Rectal smooth muscle tissue (tissue), 1 donor: Measurements from ENCODE around the gene LAMA3.
"Not testable (repeated sequence)": the region's sequence is repeated elsewhere in the genome, so short reads cannot be mapped to it uniquely, and the experiment has no call there.

Source experiments
- H3K27ac ChIP-seq: one replicate; pipeline ENCODE4 v1.7.0; 2013; ENCODE audit warnings: low read depth, low read length, inconsistent platforms
- H3K27me3 ChIP-seq: one replicate; pipeline ENCODE4 v1.7.0; 2013; ENCODE audit warnings: low read length; ENCODE audit not compliant: control insufficient read depth, insufficient read depth
- H3K36me3 ChIP-seq: one replicate; pipeline ENCODE4 v1.7.0; 2013; ENCODE audit warnings: low read length; ENCODE audit not compliant: control insufficient read depth, insufficient read depth
- H3K4me1 ChIP-seq: one replicate; pipeline ENCODE4 v1.7.0; 2013; ENCODE audit warnings: low read length; ENCODE audit not compliant: control insufficient read depth, insufficient read depth
- H3K4me3 ChIP-seq: one replicate; pipeline ENCODE4 v1.7.0; 2013; ENCODE audit warnings: low read length
- H3K9ac ChIP-seq: one replicate; pipeline ENCODE4 v1.7.0; 2013; ENCODE audit warnings: low read length

Gene LAMA3

GRCh38 chr18:23702606-23703005, 13.4 kb downstream of the LAMA3 start:
- H3K4me3 ChIP-seq: no peak overlapping the region
- H3K36me3 ChIP-seq: no peaks in the 10 kb centered on the region
- H3K27me3 ChIP-seq: no peaks in the 10 kb centered on the region
- H3K27ac ChIP-seq: no peak overlapping the region
- no peaks in the 10 kb centered on the region for H3K4me1 ChIP-seq
- H3K9ac ChIP-seq: no peak overlapping the region

- Histone ChIP-seq H3K4me3 (no peak overlapping the region), H3K9ac (no peak overlapping the region), H3K27ac (no peak overlapping the region), H3K27me3 (no peaks in the 10 kb centered on the region), H3K36me3 (no peaks in the 10 kb centered on the region), H3K4me1 (no peaks in the 10 kb centered on the region)
Observed at GRCh38 chr18:23703057-23703986, 14.1 kb downstream of the LAMA3 start.

GRCh38 chr18:23703987-23704384, 14.7 kb downstream of the LAMA3 start:
- H3K27me3 ChIP-seq: no peaks in the 10 kb centered on the region
- H3K4me1 ChIP-seq: no peaks in the 10 kb centered on the region
- H3K36me3 ChIP-seq: no peaks in the 10 kb centered on the region
- no peak overlapping the region for H3K9ac ChIP-seq
- H3K27ac ChIP-seq: no peak overlapping the region
- no peak overlapping the region for H3K4me3 ChIP-seq

GRCh38 chr18:23704806-23705205, 15.6 kb downstream of the LAMA3 start:
- H3K4me3 ChIP-seq: no peak overlapping the region
- H3K4me1 ChIP-seq: no peaks in the 10 kb centered on the region
- H3K9ac ChIP-seq: no peak overlapping the region
- H3K36me3 ChIP-seq: no peaks in the 10 kb centered on the region
- no peaks in the 10 kb centered on the region for H3K27me3 ChIP-seq
- H3K27ac ChIP-seq: no peak overlapping the region

- H3K27ac ChIP-seq: no peak overlapping the region
- no peaks in the 10 kb centered on the region for H3K4me1 ChIP-seq
- no peak overlapping the region for H3K4me3 ChIP-seq
- no peak overlapping the region for H3K9ac ChIP-seq
- H3K36me3 ChIP-seq: no peaks in the 10 kb centered on the region
- no peaks in the 10 kb centered on the region for H3K27me3 ChIP-seq
Observed at GRCh38 chr18:23706971-23707640, 17.9 kb downstream of the LAMA3 start.

- no peak overlapping the region for H3K4me3 ChIP-seq
- H3K27ac ChIP-seq: no peak overlapping the region
- no peaks in the 10 kb centered on the region for H3K27me3 ChIP-seq
- no peak overlapping the region for H3K9ac ChIP-seq
- no peaks in the 10 kb centered on the region for H3K4me1 ChIP-seq
- no peaks in the 10 kb centered on the region for H3K36me3 ChIP-seq
Observed at GRCh38 chr18:23710068-23710527, 20.8 kb downstream of the LAMA3 start.

- H3K36me3 ChIP-seq: no peaks in the 10 kb centered on the region
- H3K27ac ChIP-seq: no peak overlapping the region
- no peaks in the 10 kb centered on the region for H3K27me3 ChIP-seq
- H3K9ac ChIP-seq: no peak overlapping the region
- no peaks in the 10 kb centered on the region for H3K4me1 ChIP-seq
- no peak overlapping the region for H3K4me3 ChIP-seq
Observed at GRCh38 chr18:23710946-23711345, 21.7 kb downstream of the LAMA3 start.

- H3K4me1 ChIP-seq: no peaks in the 10 kb centered on the region
- no peaks in the 10 kb centered on the region for H3K36me3 ChIP-seq
- no peak overlapping the region for H3K4me3 ChIP-seq
- H3K27ac ChIP-seq: no peak overlapping the region
- H3K27me3 ChIP-seq: no peaks in the 10 kb centered on the region
- no peak overlapping the region for H3K9ac ChIP-seq
Observed at GRCh38 chr18:23711426-23711825, 22.2 kb downstream of the LAMA3 start.

- Histone ChIP-seq H3K4me3 (no peak overlapping the region), H3K9ac (no peak overlapping the region), H3K36me3 (no peaks in the 10 kb centered on the region), H3K27ac (no peak overlapping the region), H3K27me3 (no peaks in the 10 kb centered on the region), H3K4me1 (no peaks in the 10 kb centered on the region)
Observed at GRCh38 chr18:23712445-23712844, 23.2 kb downstream of the LAMA3 start.

- Histone ChIP-seq H3K4me3 (no peak overlapping the region), H3K27ac (no peak overlapping the region), H3K9ac (no peak overlapping the region), H3K36me3 (no peaks in the 10 kb centered on the region), H3K4me1 (no peaks in the 10 kb centered on the region), H3K27me3 (no peaks in the 10 kb centered on the region)
Observed at GRCh38 chr18:23714576-23714975, 25.3 kb downstream of the LAMA3 start.

- not testable (repeated sequence) for H3K36me3 ChIP-seq, H3K9ac ChIP-seq, H3K27me3 ChIP-seq, H3K4me1 ChIP-seq, H3K27ac ChIP-seq, H3K4me3 ChIP-seq
Observed at GRCh38 chr18:23716079-23716478, 26.8 kb downstream of the LAMA3 start.

- H3K4me1 ChIP-seq: no peaks in the 10 kb centered on the region
- no peak overlapping the region for H3K9ac ChIP-seq
- no peaks in the 10 kb centered on the region for H3K27me3 ChIP-seq
- H3K36me3 ChIP-seq: no peaks in the 10 kb centered on the region
- no peak overlapping the region for H3K4me3 ChIP-seq
- no peak overlapping the region for H3K27ac ChIP-seq
Observed at GRCh38 chr18:23716516-23716915, 27.3 kb downstream of the LAMA3 start.
